HepG2 (cell line): ENCODE results near the gene SHANK3. TPM values are rescaled to one million over a fixed set of nuclear protein-coding genes. Genes with fewer than 3 reads are reported as not detected.

Experiments used
- ATAC-seq: fragments of 200-7000 bp; cut with Tn5 transposase; 3 replicates; pipeline ENCODE4 v1.9.1; 2020; ENCODE audit warnings: mild to moderate bottlenecking, moderate library complexity
- BruUV-seq: library from RNA; stranded (reverse); fragments of 400-500 nt; replicated peaks from 2 replicates; lab custom pipeline; 2021; lab: Mats Ljungman, UMichigan
- CTCF ChIA-PET: fragments of 300-600 bp; formaldehyde crosslinking; extraction: SDS; loops from one replicate; lab custom pipeline; 2021; ENCODE audit warnings: low total read pairs, inconsistent platforms, low intra/inter-chr PET ratio; lab: Yijun Ruan, JAX
- POLR2A ChIA-PET: fragments of 350-600 bp; sonication (Branson Sonifier 250); formaldehyde crosslinking; loops from one replicate; lab custom pipeline; 2020; ENCODE audit warnings: antibody characterized with exemption, inconsistent platforms; lab: Yijun Ruan, JAX
- DNase-seq: peaks from one replicate; pipeline ENCODE4 v3.0.0-alpha.2; 2015; ENCODE audit warnings: low spot score
- FAIRE-seq: peaks from 3 replicates; lab custom pipeline; 2011; peaks lifted over from hg19 to GRCh38; lab: Jason Lieb, UNC
- H2AFZ ChIP-seq: one replicate; pipeline ENCODE4 v1.6.1; 2011; ENCODE audit warnings: low read length, inconsistent platforms
- H3K27ac ChIP-seq: fragments of 300-600 bp; 3 replicates; pipeline ENCODE4 v1.8.0; 2011; ENCODE audit warnings: mixed run types, mild to moderate bottlenecking, mixed read lengths, low read length, inconsistent platforms; ENCODE audit not compliant: insufficient read depth; ENCODE audit errors: extremely low read length
- H3K27me3 ChIP-seq, 2 experiments: fragments of 200-600 bp in 1 of 2; 2 replicates in 1 of 2; 3 replicates in 1 of 2; pipeline versions ENCODE4 v1.6.0 to v1.8.0; 2011; ENCODE audit warnings: low read length in 2 of 2, mild to moderate bottlenecking in 2 of 2, moderate library complexity in 2 of 2, inconsistent platforms in 1 of 2; ENCODE audit not compliant: insufficient read depth in 2 of 2, control insufficient read depth in 1 of 2
- H3K36me3 ChIP-seq, 2 experiments: fragments of 200-600 bp in 1 of 2; replicated peaks in 1 of 2; 2 replicates in 1 of 2; 3 replicates in 1 of 2; pipeline versions ENCODE4 v1.5.1 to v1.8.0; 2011; ENCODE audit warnings: low read length in 2 of 2, inconsistent platforms in 1 of 2; ENCODE audit not compliant: insufficient read depth in 2 of 2, control insufficient read depth in 1 of 2
- H3K4me1 ChIP-seq: 2 replicates; pipeline ENCODE4 v1.5.1; 2012; ENCODE audit warnings: low read length, inconsistent platforms; ENCODE audit not compliant: insufficient read depth
- H3K4me2 ChIP-seq: 2 replicates; pipeline ENCODE4 v1.6.0; 2011; ENCODE audit warnings: low read depth, low read length, inconsistent platforms
- H3K4me3 ChIP-seq, 3 experiments: fragments of 200-600 bp in 1 of 3; sonication (generic), shearing (Covaris generic) in 1 of 3; replicated peaks in 1 of 3; 2 replicates each; pipeline ENCODE4 v1.5.1; 2011 to 2016; ENCODE audit warnings: low read length in 3 of 3, inconsistent platforms in 2 of 3, low read depth in 2 of 3, mild to moderate bottlenecking in 2 of 3, control low read depth in 1 of 3, mixed read lengths in 1 of 3; ENCODE audit not compliant: insufficient read depth in 1 of 3
- H3K79me2 ChIP-seq: one replicate; pipeline ENCODE4 v1.6.1; 2011; ENCODE audit warnings: low read length, inconsistent platforms; ENCODE audit not compliant: insufficient read depth
- H3K9ac ChIP-seq: 2 replicates; pipeline ENCODE4 v1.6.0; 2011; ENCODE audit warnings: mild to moderate bottlenecking, low read depth, low read length, inconsistent platforms; ENCODE audit not compliant: insufficient read depth
- H3K9me3 ChIP-seq: 2 replicates; pipeline ENCODE4 v1.5.1; 2012; ENCODE audit warnings: mild to moderate bottlenecking, low read length
- H4K20me1 ChIP-seq: 2 replicates; pipeline ENCODE4 v1.6.0; 2011; ENCODE audit warnings: inconsistent platforms, mild to moderate bottlenecking, low read length, moderate library complexity; ENCODE audit not compliant: insufficient read depth
- CEBPG ChIP-seq: IDR thresholded peaks from 2 replicates; pipeline ENCODE4 v1.6.1; 2016
- KLF9 ChIP-seq: IDR thresholded peaks from 2 replicates; pipeline ENCODE4 v1.6.1; 2016; ENCODE audit warnings: low read depth
- NAIF1 ChIP-seq: sonication (generic); formaldehyde crosslinking; IDR thresholded peaks from 2 replicates; pipeline ENCODE4 v1.5.0; 2020; ENCODE audit warnings: mild to moderate bottlenecking, missing genetic modification reagents, borderline replicate concordance
- PAX8 ChIP-seq: sonication (generic); formaldehyde crosslinking; IDR thresholded peaks from 2 replicates; pipeline ENCODE4 v1.8.0; 2022; ENCODE audit warnings: mild to moderate bottlenecking, missing genetic modification reagents, borderline replicate concordance
- PHF20 ChIP-seq: sonication (generic); formaldehyde crosslinking; IDR thresholded peaks from 2 replicates; pipeline ENCODE4 v1.5.0; 2020; ENCODE audit warnings: mild to moderate bottlenecking, missing genetic modification reagents
- SP140L ChIP-seq: sonication (generic); formaldehyde crosslinking; IDR thresholded peaks from 2 replicates; pipeline ENCODE4 v1.4.0; 2020; ENCODE audit warnings: missing genetic modification reagents, borderline replicate concordance
- ZNF205 ChIP-seq: IDR thresholded peaks from 2 replicates; pipeline ENCODE4 v1.6.1; 2018; ENCODE audit warnings: missing biosample characterization, missing genetic modification reagents
- ZNF256 ChIP-seq: sonication (generic); formaldehyde crosslinking; conservative IDR thresholded peaks from 2 replicates; pipeline ENCODE4 v1.4.0; 2020; ENCODE audit warnings: missing genetic modification reagents
- ZNF766 ChIP-seq: sonication (generic); formaldehyde crosslinking; IDR thresholded peaks from 2 replicates; pipeline ENCODE4 v1.5.0; 2020; ENCODE audit warnings: missing genetic modification reagents, borderline replicate concordance
- ZNF878 ChIP-seq: sonication (generic); formaldehyde crosslinking; IDR thresholded peaks from 2 replicates; pipeline ENCODE4 v1.8.1; 2023; ENCODE audit warnings: mild to moderate bottlenecking, missing genetic modification reagents, moderate library complexity
- WGBS: methylation state at CpG from one replicate; pipeline ENCODE4 v1.1.6; 2017; ENCODE audit warnings: low lambda C conversion rate; 5-methylcytosine and 5-hydroxymethylcytosine counted together
- in situ Hi-C: cut with HindIII; loops from 2 replicates; pipeline ENCODE4 v1.10.0; 2017; ENCODE audit warnings: low pct_unique_long_range_greater_than_20kb; ENCODE audit not compliant: extremely low pct_ligation_motif_present
- intact Hi-C: fragments of 100-400 bp; cut with micrococcal nuclease; formaldehyde crosslinking; loops from one replicate; pipeline ENCODE4 v1.10.0; 2022; ENCODE audit not compliant: unreplicated experiment
- polyA plus RNA-seq, 8 experiments: library from polyadenylated mRNA; depleted of rRNA in 3 of 8; stranded (reverse) in 7 of 8; unstranded in 1 of 8; fragments of >200 nt; fragmentation: Illumina TruSeq in 4 of 8; extraction: Trizol in 4 of 8; gene quantifications; 2 replicates each; pipeline versions ENCODE4 v1.2.1 to v1.2.3, GENCODE V29; 2011 to 2016; ENCODE audit warnings: low read depth in 4 of 8, missing spikeins in 1 of 8, mixed read lengths in 1 of 8; ENCODE audit not compliant: insufficient read depth in 1 of 8
- total RNA-seq, 5 experiments: library from RNA; depleted of rRNA; stranded (reverse); fragments of >200 nt; fragmentation: Illumina TruSeq; extraction: Trizol; gene quantifications; 2 replicates each; pipeline ENCODE4 v1.2.3, GENCODE V29; 2016; ENCODE audit warnings: low read depth in 1 of 5
- TF ChIP-seq, protein P1 (sequence below): sonication (generic); formaldehyde crosslinking; IDR thresholded peaks from 2 replicates; pipeline ENCODE4 v1.5.0; 2020; ENCODE audit warnings: mild to moderate bottlenecking, missing genetic modification reagents, borderline replicate concordance
- TF ChIP-seq, protein P2 (sequence below): sonication (generic); formaldehyde crosslinking; IDR thresholded peaks from 2 replicates; pipeline ENCODE4 v1.4.0; 2020; ENCODE audit warnings: mild to moderate bottlenecking, missing genetic modification reagents

SHANK3 gene
- total and polyA plus RNA-seq, 2 of the 13 experiments (the other 11 are each of a cell fraction or from before 2014, with no cell fraction given), result 2.9 to 4.6 TPM

DNA sequence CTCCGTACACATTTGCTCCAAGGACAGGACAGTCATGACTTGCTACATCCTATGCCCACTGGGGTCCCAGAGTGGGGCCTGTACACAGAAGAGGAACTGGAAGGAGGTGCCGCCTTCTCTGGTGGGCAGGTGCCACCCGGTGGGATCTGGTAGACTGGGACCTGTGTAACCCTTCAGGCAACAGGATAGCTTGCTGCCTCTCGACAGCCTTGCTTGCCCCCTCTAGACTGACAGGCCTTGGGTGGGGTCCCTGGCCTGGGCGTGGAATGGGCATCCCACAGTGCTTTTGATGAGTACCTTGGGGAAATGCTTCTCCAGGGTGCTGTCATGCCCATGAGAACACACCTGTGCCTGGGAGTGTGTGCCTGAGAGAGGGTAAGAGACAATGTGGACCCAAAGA, 15.8 kb downstream of the SHANK3 start:
- Histone ChIP-seq H3K79me2 (no peaks in the 10 kb centered on the region), H4K20me1 (no peaks in the 10 kb centered on the region), H3K4me2 (no peak overlapping the region), H3K4me1 (peaks cover 16% of the 10 kb centered on the region), H2AFZ (no peak overlapping the region), H3K27me3 (no peaks in the 10 kb centered on the region), H3K36me3 (no peaks in the 10 kb centered on the region), H3K4me3 (no peak overlapping the region), H3K9ac (no peak overlapping the region), H3K9me3 (no peaks in the 10 kb centered on the region), H3K27ac (no peak overlapping the region)
- FAIRE-seq (no peak), DNase-seq (no peak), ATAC-seq (no peak)
- no TSS peak for BruUV-seq
- WGBS, result 100% methylated on average over 2 of the region's 5 CpGs
- in situ Hi-C loops, result no loop called here
- ChIA-PET CTCF (no interaction called here), POLR2A (no interaction called here)
- TF ChIP-seq NAIF1 (CRISPR knock-in tag), result no peak
- TF ChIP-seq ZNF256, result no peak
- TF ChIP-seq, protein P1, sequence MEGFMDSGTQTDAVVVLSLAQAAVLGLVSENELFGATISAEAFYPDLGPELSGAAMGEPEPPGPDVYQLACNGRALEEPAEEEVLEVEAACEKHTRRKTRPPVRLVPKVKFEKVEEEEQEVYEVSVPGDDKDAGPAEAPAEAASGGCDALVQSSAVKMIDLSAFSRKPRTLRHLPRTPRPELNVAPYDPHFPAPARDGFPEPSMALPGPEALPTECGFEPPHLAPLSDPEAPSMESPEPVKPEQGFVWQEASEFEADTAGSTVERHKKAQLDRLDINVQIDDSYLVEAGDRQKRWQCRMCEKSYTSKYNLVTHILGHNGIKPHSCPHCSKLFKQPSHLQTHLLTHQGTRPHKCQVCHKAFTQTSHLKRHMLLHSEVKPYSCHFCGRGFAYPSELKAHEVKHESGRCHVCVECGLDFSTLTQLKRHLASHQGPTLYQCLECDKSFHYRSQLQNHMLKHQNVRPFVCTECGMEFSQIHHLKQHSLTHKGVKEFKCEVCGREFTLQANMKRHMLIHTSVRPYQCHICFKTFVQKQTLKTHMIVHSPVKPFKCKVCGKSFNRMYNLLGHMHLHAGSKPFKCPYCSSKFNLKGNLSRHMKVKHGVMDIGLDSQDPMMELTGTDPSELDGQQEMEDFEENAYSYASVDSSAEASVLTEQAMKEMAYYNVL (CRISPR knock-in tag), result no peak
- TF ChIP-seq SP140L (CRISPR knock-in tag), result no peak
- no peak for TF ChIP-seq ZNF878 (CRISPR knock-in tag)
- TF ChIP-seq CEBPG (CRISPR knock-in tag), result no peak
- no peak for TF ChIP-seq PHF20 (CRISPR knock-in tag)
- TF ChIP-seq, protein P2, sequence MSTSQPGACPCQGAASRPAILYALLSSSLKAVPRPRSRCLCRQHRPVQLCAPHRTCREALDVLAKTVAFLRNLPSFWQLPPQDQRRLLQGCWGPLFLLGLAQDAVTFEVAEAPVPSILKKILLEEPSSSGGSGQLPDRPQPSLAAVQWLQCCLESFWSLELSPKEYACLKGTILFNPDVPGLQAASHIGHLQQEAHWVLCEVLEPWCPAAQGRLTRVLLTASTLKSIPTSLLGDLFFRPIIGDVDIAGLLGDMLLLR, result no peak
- TF ChIP-seq KLF9 (CRISPR knock-in tag), result no peak
- no peak for TF ChIP-seq PAX8 (CRISPR knock-in tag)
- TF ChIP-seq ZNF766 (CRISPR knock-in tag), result no peak
- TF ChIP-seq ZNF205 (CRISPR knock-in tag), result no peak
- intact Hi-C loops, result no loop called here
